Activated naive CD8-positive, alpha-beta T cell (primary cell): Measurements from ENCODE around the gene OGN.

Experiments used
- H3K27ac Mint-ChIP-seq: one replicate; pipeline ENCODE4 v1.8.0; 2021; ENCODE audit warnings: mixed read lengths
- H3K27me3 Mint-ChIP-seq: one replicate; pipeline ENCODE4 v1.8.0; 2021; ENCODE audit warnings: mixed read lengths
- H3K36me3 Mint-ChIP-seq: one replicate; pipeline ENCODE4 v1.8.0; 2021; ENCODE audit warnings: mixed read lengths
- H3K4me1 Mint-ChIP-seq: one replicate; pipeline ENCODE4 v1.8.0; 2021; ENCODE audit warnings: low read depth, mixed read lengths
- H3K4me3 Mint-ChIP-seq: one replicate; pipeline ENCODE4 v1.8.0; 2021; ENCODE audit warnings: mild to moderate bottlenecking, mixed read lengths
- H3K9me3 Mint-ChIP-seq: one replicate; pipeline ENCODE4 v1.8.0; 2021; ENCODE audit warnings: low read depth, mixed read lengths

The OGN gene

GRCh38 chr9:92342825-92343488 lies 61.4 kb downstream of the OGN start:
- Mint-ChIP-seq H3K27me3 (no peaks in the 10 kb centered on the region), H3K9me3 (no peaks in the 10 kb centered on the region), H3K4me1 (no peaks in the 10 kb centered on the region), H3K4me3 (no peak overlapping the region), H3K36me3 (peaks cover 16% of the 10 kb centered on the region), H3K27ac (no peak overlapping the region)

- Mint-ChIP-seq H3K4me3 (no peak overlapping the region), H3K36me3 (peaks cover 16% of the 10 kb centered on the region), H3K9me3 (no peaks in the 10 kb centered on the region), H3K27me3 (no peaks in the 10 kb centered on the region), H3K4me1 (no peaks in the 10 kb centered on the region), H3K27ac (no peak overlapping the region)
Observed at GRCh38 chr9:92341578-92341977, 62.8 kb downstream of the OGN start.

DNA sequence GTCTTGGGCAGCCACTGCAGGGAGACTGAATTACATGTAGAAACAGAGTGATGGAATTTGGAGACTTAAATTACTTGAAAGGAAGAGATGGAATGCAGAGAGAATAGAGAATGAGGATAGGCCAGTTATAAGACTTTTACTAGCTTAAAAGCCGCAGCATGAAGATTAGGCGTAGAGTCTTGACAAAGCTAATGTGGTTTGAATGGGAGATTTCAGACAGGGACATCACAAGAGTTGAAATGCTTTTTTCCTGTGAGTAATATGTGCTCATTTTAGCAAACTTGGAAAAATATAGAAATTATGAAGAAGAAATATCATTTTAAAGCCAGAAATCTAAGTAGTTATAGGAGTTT lies 71.1 kb downstream of the OGN start:
- peaks cover 19% of the 10 kb centered on the region for H3K36me3 Mint-ChIP-seq
- no peak overlapping the region for H3K4me3 Mint-ChIP-seq
- H3K27ac Mint-ChIP-seq = no peak overlapping the region
- H3K27me3 Mint-ChIP-seq = no peaks in the 10 kb centered on the region
- H3K4me1 Mint-ChIP-seq = no peaks in the 10 kb centered on the region
- H3K9me3 Mint-ChIP-seq = no peaks in the 10 kb centered on the region
